Endothelial cell (in vitro differentiated cells): ENCODE results near the gene NINJ1. TPM values are rescaled to one million over a fixed set of nuclear protein-coding genes. Genes with fewer than 3 reads are reported as not detected.
A peak's percentile ranks its signal among the peaks of the same experiment; 100 is the strongest.

Source experiments
- DNase-seq: peaks from one replicate; pipeline ENCODE4 v3.0.0; 2021; ENCODE audit warnings: low spot score
- H3K27ac Mint-ChIP-seq: one replicate; pipeline ENCODE4 v1.8.0; 2021; ENCODE audit warnings: mixed read lengths, inconsistent platforms; ENCODE audit not compliant: unreplicated experiment
- H3K27me3 Mint-ChIP-seq: one replicate; pipeline ENCODE4 v1.8.0; 2021; ENCODE audit warnings: mild to moderate bottlenecking, moderate library complexity, mixed read lengths, inconsistent platforms; ENCODE audit not compliant: unreplicated experiment
- H3K36me3 Mint-ChIP-seq: one replicate; pipeline ENCODE4 v1.8.0; 2021; ENCODE audit warnings: mild to moderate bottlenecking, low read depth, mixed read lengths, inconsistent platforms; ENCODE audit not compliant: unreplicated experiment
- H3K4me1 Mint-ChIP-seq: one replicate; pipeline ENCODE4 v1.8.0; 2021; ENCODE audit warnings: mild to moderate bottlenecking, mixed read lengths, inconsistent platforms; ENCODE audit not compliant: unreplicated experiment
- H3K4me3 Mint-ChIP-seq: one replicate; pipeline ENCODE4 v1.8.0; 2021; ENCODE audit warnings: mild to moderate bottlenecking, mixed read lengths, inconsistent platforms; ENCODE audit not compliant: unreplicated experiment
- H3K9me3 Mint-ChIP-seq: one replicate; pipeline ENCODE4 v1.8.0; 2021; ENCODE audit warnings: mixed read lengths, inconsistent platforms; ENCODE audit not compliant: unreplicated experiment
- CTCF ChIP-seq: fragments of 200-600 bp; sonication (generic); IDR thresholded peaks from one replicate; pipeline ENCODE4 v1.5.0; 2021; ENCODE audit warnings: antibody characterized with exemption; ENCODE audit not compliant: unreplicated experiment
- total RNA-seq: library from RNA; stranded (reverse); fragmentation: NEBNext Ultra II Directional; extraction: Animal tissue kit (Norgen Biotek cat#: 25700); gene quantifications from one replicate; pipeline ENCODE4 v1.2.1, GENCODE V29; 2021; ENCODE audit not compliant: unreplicated experiment

NINJ1 gene
- total RNA-seq, 1 donor from 2014 or later: 34.2 TPM

DNA sequence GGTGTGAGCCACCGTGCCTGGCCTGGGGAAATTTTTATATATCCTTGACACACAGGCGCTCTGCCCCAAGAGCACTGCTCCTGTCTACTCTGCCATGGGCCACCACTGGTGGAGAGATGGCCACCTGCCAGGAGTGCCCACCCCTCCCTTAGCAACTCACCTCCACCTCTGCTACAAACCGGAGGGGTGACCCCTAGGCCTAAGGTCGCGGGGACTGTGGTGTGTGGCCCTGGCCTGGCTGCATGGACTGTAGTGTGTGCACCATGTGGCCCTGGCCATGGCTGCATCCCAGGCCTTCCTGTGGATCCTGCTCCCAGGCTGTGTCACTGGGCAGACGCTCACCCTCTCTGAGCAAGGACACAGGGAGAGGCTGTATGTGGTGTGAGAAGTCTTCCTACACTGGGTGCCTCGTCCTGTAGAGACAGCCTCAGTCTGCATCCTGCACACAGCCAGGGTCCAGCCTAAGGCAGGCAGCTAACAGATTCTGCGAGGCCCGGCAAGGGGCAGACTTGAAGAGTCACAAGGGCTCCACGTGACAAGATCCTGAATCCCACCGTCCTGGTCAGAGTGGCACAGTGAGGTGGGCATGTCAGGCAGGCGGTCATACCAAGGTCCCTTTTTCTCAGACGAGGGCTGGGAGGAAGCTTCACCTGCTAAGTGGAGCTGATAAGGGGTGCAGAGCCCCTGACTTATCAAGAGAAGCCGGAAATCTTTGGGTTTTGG lies 10.3 kb downstream of the NINJ1 start:
- peaks cover 8% of the 10 kb centered on the region for H3K27me3 Mint-ChIP-seq
- peaks cover 21% of the 10 kb centered on the region for H3K4me1 Mint-ChIP-seq
- peak; percentile 2 for DNase-seq
- H3K9me3 Mint-ChIP-seq: no peaks in the 10 kb centered on the region
- peaks cover 8% of the 10 kb centered on the region for H3K36me3 Mint-ChIP-seq
- TF ChIP-seq CTCF: no peak
- no peak overlapping the region for H3K27ac Mint-ChIP-seq
- no peak overlapping the region for H3K4me3 Mint-ChIP-seq

GRCh38 chr9:93122721-93123221 lies 11.3 kb downstream of the NINJ1 start:
- H3K36me3 Mint-ChIP-seq: peaks cover 8% of the 10 kb centered on the region
- no peak for TF ChIP-seq CTCF
- H3K27me3 Mint-ChIP-seq: peaks cover 6% of the 10 kb centered on the region
- H3K27ac Mint-ChIP-seq: no peak overlapping the region
- peak; percentile 2 for DNase-seq
- no peaks in the 10 kb centered on the region for H3K9me3 Mint-ChIP-seq
- H3K4me1 Mint-ChIP-seq: peaks cover 17% of the 10 kb centered on the region
- H3K4me3 Mint-ChIP-seq: no peak overlapping the region

GRCh38 chr9:93121316-93122241 lies 12.5 kb downstream of the NINJ1 start:
- Mint-ChIP-seq H3K4me3 (no peak overlapping the region), H3K27ac (no peak overlapping the region)
- DNase-seq: no peak

DNA sequence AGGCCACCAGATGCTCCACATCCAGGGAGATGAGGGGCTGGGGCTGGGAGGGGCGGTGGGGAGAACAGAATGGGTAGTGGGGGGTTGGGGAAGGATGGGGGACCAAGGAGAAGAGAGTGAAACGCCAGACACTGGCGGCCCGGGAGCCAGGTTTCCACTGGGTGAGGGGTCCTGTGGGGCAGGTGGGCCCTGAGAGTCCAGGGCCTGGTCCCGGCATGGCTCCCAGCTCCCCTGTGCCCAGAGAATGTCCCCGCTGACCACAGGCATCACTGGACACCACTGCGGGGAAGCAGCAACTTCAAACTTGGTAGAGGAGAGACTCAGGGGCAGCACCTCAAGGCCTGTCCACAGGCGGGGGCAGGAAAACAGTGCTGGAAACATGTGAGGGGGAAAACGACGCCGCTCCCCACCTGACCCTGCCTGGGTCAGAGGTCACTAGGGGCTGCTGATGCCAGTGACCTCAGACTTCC lies 13.2 kb downstream of the NINJ1 start:
- H3K27ac Mint-ChIP-seq: no peak overlapping the region
- H3K4me3 Mint-ChIP-seq: no peak overlapping the region
- H3K4me1 Mint-ChIP-seq: peaks cover 2% of the 10 kb centered on the region
- H3K27me3 Mint-ChIP-seq: peaks cover 3% of the 10 kb centered on the region
- H3K9me3 Mint-ChIP-seq: no peaks in the 10 kb centered on the region
- no peak for DNase-seq
- peaks cover 8% of the 10 kb centered on the region for H3K36me3 Mint-ChIP-seq
- TF ChIP-seq CTCF: no peak

More at GRCh38 chr9:93121316-93122241, 12.5 kb downstream of the NINJ1 start:
- peaks cover 6% of the 10 kb centered on the region for H3K4me1 Mint-ChIP-seq
- TF ChIP-seq CTCF: no peak
- H3K36me3 Mint-ChIP-seq: peaks cover 8% of the 10 kb centered on the region
- peaks cover 3% of the 10 kb centered on the region for H3K27me3 Mint-ChIP-seq
- no peaks in the 10 kb centered on the region for H3K9me3 Mint-ChIP-seq
